WTC11 (cell line): Measurements from ENCODE around the gene WDFY3. TPM values are rescaled to one million over a fixed set of nuclear protein-coding genes. Genes with fewer than 3 reads are reported as not detected.
"Not testable (repeated sequence)": the region's sequence is repeated elsewhere in the genome, so short reads cannot be mapped to it uniquely, and the experiment has no call there.

Experiments used
- ATAC-seq: fragments of 200-7000 bp; cut with Tn5 transposase; 2 replicates; pipeline ENCODE4 v1.10.0; 2021; ENCODE audit warnings: mild to moderate bottlenecking, moderate library complexity
- CTCF ChIA-PET: fragments of 300-600 bp; sonication (Branson Sonifier 250); formaldehyde crosslinking; loops from one replicate; lab custom pipeline; 2021; ENCODE audit warnings: antibody characterized with exemption; lab: Charles Lee
- POLR2A ChIA-PET: fragments of 350-600 bp; sonication (Branson Sonifier 250); formaldehyde crosslinking; loops from one replicate; lab custom pipeline; 2021; ENCODE audit warnings: antibody characterized with exemption; lab: Charles Lee
- DNase-seq: peaks from one replicate; pipeline ENCODE4 v3.0.0; 2021; ENCODE audit warnings: low spot score
- H3K27ac Mint-ChIP-seq: 2 replicates; pipeline ENCODE4 v1.8.0; 2021; ENCODE audit warnings: mixed read lengths
- H3K27me3 Mint-ChIP-seq: 2 replicates; pipeline ENCODE4 v1.8.0; 2021; ENCODE audit warnings: low read depth, mild to moderate bottlenecking, moderate library complexity, mixed read lengths
- H3K36me3 Mint-ChIP-seq: 2 replicates; pipeline ENCODE4 v1.8.0; 2021; ENCODE audit warnings: mixed read lengths
- H3K4me1 Mint-ChIP-seq: 2 replicates; pipeline ENCODE4 v1.8.0; 2022; ENCODE audit warnings: mixed read lengths
- H3K4me3 Mint-ChIP-seq: 2 replicates; pipeline ENCODE4 v1.8.0; 2021; ENCODE audit warnings: mild to moderate bottlenecking, moderate library complexity, mixed read lengths
- H3K9me3 Mint-ChIP-seq: 2 replicates; pipeline ENCODE4 v1.8.0; 2021; ENCODE audit warnings: mixed read lengths
- AFF4 ChIP-seq: sonication (generic); formaldehyde crosslinking; IDR thresholded peaks from 2 replicates; pipeline ENCODE4 v1.8.1; 2023; ENCODE audit warnings: mild to moderate bottlenecking, missing genetic modification reagents, borderline replicate concordance
- ERG ChIP-seq: fragments of 250-450 bp; sonication (Bioruptor Pico); IDR thresholded peaks from 2 replicates; pipeline ENCODE4 v1.8.0; 2021; ENCODE audit warnings: mild to moderate bottlenecking
- FOXP1 ChIP-seq: sonication (generic); formaldehyde crosslinking; IDR thresholded peaks from 2 replicates; pipeline ENCODE4 v1.8.0; 2022; ENCODE audit warnings: missing genetic modification reagents, mild to moderate bottlenecking, moderate library complexity, borderline replicate concordance
- GTF2I ChIP-seq: fragments of 250-450 bp; sonication (Bioruptor Pico); conservative IDR thresholded peaks from 2 replicates; pipeline ENCODE4 v1.4.0; 2021; ENCODE audit warnings: mild to moderate bottlenecking
- MLX ChIP-seq: sonication (generic); formaldehyde crosslinking; IDR thresholded peaks from 2 replicates; pipeline ENCODE4 v1.8.1; 2023; ENCODE audit warnings: mild to moderate bottlenecking, missing genetic modification reagents, moderate library complexity
- NFYB ChIP-seq: sonication (generic); formaldehyde crosslinking; conservative IDR thresholded peaks from 2 replicates; pipeline ENCODE4 v1.8.0; 2022; ENCODE audit warnings: low read depth, missing genetic modification reagents
- RELA ChIP-seq: sonication (generic); formaldehyde crosslinking; IDR thresholded peaks from 2 replicates; pipeline ENCODE4 v1.8.1; 2022; ENCODE audit warnings: missing genetic modification reagents, mild to moderate bottlenecking, borderline replicate concordance
- SP1 ChIP-seq: sonication (generic); formaldehyde crosslinking; conservative IDR thresholded peaks from 2 replicates; pipeline ENCODE4 v1.8.1; 2022; ENCODE audit warnings: missing genetic modification reagents
- TEAD1 ChIP-seq: sonication (generic); formaldehyde crosslinking; IDR thresholded peaks from 2 replicates; pipeline ENCODE4 v1.8.0; 2022; ENCODE audit warnings: mild to moderate bottlenecking, missing genetic modification reagents
- ZBTB43 ChIP-seq: sonication (generic); formaldehyde crosslinking; IDR thresholded peaks from 2 replicates; pipeline ENCODE4 v1.8.1; 2023; ENCODE audit warnings: mild to moderate bottlenecking, missing genetic modification reagents
- ZNF138 ChIP-seq: sonication (generic); formaldehyde crosslinking; conservative IDR thresholded peaks from 2 replicates; pipeline ENCODE4 v1.8.1; 2022; ENCODE audit warnings: mild to moderate bottlenecking, moderate library complexity, missing genetic modification reagents
- ZNF263 ChIP-seq: sonication (generic); formaldehyde crosslinking; IDR thresholded peaks from 2 replicates; pipeline ENCODE4 v1.8.1; 2022; ENCODE audit warnings: low read depth, mild to moderate bottlenecking, moderate library complexity, missing genetic modification reagents
- ZNF423 ChIP-seq: fragments of 250-450 bp; sonication (Bioruptor Pico); IDR thresholded peaks from 2 replicates; pipeline ENCODE4 v2.1.2; 2022; ENCODE audit warnings: mild to moderate bottlenecking, moderate library complexity
- total RNA-seq: library from RNA; stranded (reverse); gene quantifications from 3 replicates; pipeline ENCODE4 v1.2.3, GENCODE V29; 2021
- TF ChIP-seq, protein P1 (sequence below): fragments of 250-450 bp; sonication (Bioruptor Pico); IDR thresholded peaks from 2 replicates; pipeline ENCODE4 v1.9.0; 2021; ENCODE audit warnings: mild to moderate bottlenecking
- TF ChIP-seq, protein P2 (sequence below): fragments of 250-450 bp; sonication (Bioruptor Pico); IDR thresholded peaks from 2 replicates; pipeline ENCODE4 v1.9.0; 2021; ENCODE audit warnings: moderate library complexity, mild to moderate bottlenecking, inconsistent platforms, borderline replicate concordance
- TF ChIP-seq, protein P3 (sequence below): sonication (generic); formaldehyde crosslinking; IDR thresholded peaks from 2 replicates; pipeline ENCODE4 v1.8.1; 2023; ENCODE audit warnings: mild to moderate bottlenecking, missing genetic modification reagents, moderate library complexity

The WDFY3 gene
- total RNA-seq, 1 experiment from 2014 or later = 77.2 TPM

DNA sequence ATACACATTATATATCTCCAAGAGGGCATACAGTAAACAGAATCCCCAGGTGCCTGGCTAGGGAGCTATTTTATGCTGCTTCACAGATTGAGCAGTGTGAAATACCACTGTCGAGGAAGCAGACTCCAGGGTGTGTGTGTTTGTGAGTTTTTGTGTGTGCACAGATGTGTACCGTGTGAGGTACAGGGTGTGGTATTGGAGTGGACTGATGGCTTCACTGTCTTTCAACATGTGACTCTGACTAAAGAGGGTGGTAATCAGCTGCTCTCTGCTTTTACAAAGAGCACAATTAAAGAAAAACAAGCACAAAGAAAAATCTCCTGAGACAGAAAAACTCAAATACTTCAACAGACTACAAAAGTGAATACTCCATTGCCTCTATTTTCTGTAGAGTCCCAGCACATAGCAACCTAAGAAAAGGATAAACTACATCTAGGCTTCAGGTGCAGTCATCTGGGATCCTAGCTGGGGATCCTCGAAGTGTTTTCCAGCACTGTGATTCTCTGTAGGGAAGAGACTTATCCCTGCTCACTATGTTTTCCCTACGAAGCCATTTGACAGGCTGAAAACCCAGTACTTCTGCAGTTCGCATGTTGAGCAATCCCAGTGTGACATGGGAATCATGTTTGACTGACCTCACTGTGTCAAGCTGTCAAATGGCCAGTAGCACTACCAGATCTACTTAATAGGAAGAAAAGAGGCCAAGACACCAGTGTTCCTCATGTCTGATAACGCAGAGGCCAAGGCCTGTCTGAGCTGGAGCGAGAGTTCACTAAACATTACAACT is 283.2 kb downstream of the WDFY3 start:
- Mint-ChIP-seq H3K9me3 (no peaks in the 10 kb centered on the region), H3K4me3 (no peak overlapping the region), H3K27me3 (no peaks in the 10 kb centered on the region), H3K27ac (peak overlapping the region; percentile 22; the same call in 1 of the 2 replicates), H3K4me1 (peaks cover 15% of the 10 kb centered on the region), H3K36me3 (peaks cover 51% of the 10 kb centered on the region)
- no peak for TF ChIP-seq ZBTB43 (CRISPR knock-in tag)
- ChIA-PET POLR2A (no interaction called here), CTCF (no interaction called here)
- DNase-seq (no peak), ATAC-seq (no peak)

- H3K4me3 Mint-ChIP-seq, ATAC-seq, DNase-seq, POLR2A ChIA-PET, H3K9me3 Mint-ChIP-seq, H3K27me3 Mint-ChIP-seq, H3K27ac Mint-ChIP-seq: not testable (repeated sequence)
- CTCF ChIA-PET = interaction anchor here (0.7 kb wide), 1 partner anchor 104 kb away, joined by 3 read pairs; no protein-coding TSS in a partner anchor
- H3K4me1 Mint-ChIP-seq = peaks cover 15% of the 10 kb centered on the region
- H3K36me3 Mint-ChIP-seq = peaks cover 51% of the 10 kb centered on the region
Measured at GRCh38 chr4:84682661-84683060, 283.8 kb downstream of the WDFY3 start.

GRCh38 chr4:84681486-84682274 is 284.8 kb downstream of the WDFY3 start:
- peak; percentile 36 for ATAC-seq
- Mint-ChIP-seq H3K4me1 (peaks cover 15% of the 10 kb centered on the region), H3K27me3 (no peaks in the 10 kb centered on the region), H3K27ac (peak overlapping the region; percentile 38; the same call in 1 of the 2 replicates), H3K9me3 (no peaks in the 10 kb centered on the region), H3K4me3 (no peak overlapping the region), H3K36me3 (peaks cover 60% of the 10 kb centered on the region)
- no peak for TF ChIP-seq MLX (CRISPR knock-in tag)
- no peak for TF ChIP-seq ZNF423 (CRISPR knock-in tag)
- no peak for TF ChIP-seq RELA
- no peak for TF ChIP-seq FOXP1 (CRISPR knock-in tag)
- no peak for TF ChIP-seq ZNF263
- no peak for TF ChIP-seq GTF2I (CRISPR knock-in tag)
- TF ChIP-seq ZNF138 (CRISPR knock-in tag) = no peak
- no peak for DNase-seq
- ChIA-PET CTCF (interaction anchor here (0.7 to 1.4 kb wide), 2 partner anchors 103 kb away, joined by 3 to 4 read pairs; no protein-coding TSS in a partner anchor), POLR2A (no interaction called here)

DNA sequence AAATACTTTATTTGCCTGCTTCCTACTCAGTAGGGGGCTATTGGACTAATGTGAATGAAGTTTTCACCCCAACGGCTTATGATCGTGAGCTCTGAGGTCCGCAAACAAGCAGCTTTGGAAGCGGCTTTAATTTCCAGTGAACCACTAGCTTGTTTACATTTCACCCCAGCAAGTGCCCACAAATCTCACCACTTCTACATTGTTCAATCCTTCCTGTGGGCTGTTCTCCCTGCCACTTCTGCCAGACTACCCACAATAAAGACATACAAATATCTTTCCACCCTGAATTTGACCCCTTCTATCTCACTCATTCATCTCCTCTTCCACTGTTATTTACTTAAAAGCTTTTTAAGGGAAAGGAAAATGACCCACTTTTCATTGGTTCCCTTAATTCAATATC is 285.5 kb downstream of the WDFY3 start:
- Mint-ChIP-seq H3K4me1 (peaks cover 15% of the 10 kb centered on the region), H3K27me3 (no peaks in the 10 kb centered on the region), H3K4me3 (no peak overlapping the region), H3K36me3 (peaks cover 57% of the 10 kb centered on the region), H3K9me3 (no peaks in the 10 kb centered on the region), H3K27ac (no peak overlapping the region)
- no peak for ATAC-seq
- ChIA-PET CTCF (interaction anchor here (1.4 kb wide), 1 partner anchor 102 kb away, joined by 4 read pairs; no protein-coding TSS in a partner anchor), POLR2A (no interaction called here)
- no peak for DNase-seq
- TF ChIP-seq SP1 (CRISPR knock-in tag) = no peak
- TF ChIP-seq AFF4 = no peak
- TF ChIP-seq, protein P1, sequence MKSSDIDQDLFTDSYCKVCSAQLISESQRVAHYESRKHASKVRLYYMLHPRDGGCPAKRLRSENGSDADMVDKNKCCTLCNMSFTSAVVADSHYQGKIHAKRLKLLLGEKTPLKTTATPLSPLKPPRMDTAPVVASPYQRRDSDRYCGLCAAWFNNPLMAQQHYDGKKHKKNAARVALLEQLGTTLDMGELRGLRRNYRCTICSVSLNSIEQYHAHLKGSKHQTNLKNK (CRISPR knock-in tag) = no peak
- TF ChIP-seq, protein P2, sequence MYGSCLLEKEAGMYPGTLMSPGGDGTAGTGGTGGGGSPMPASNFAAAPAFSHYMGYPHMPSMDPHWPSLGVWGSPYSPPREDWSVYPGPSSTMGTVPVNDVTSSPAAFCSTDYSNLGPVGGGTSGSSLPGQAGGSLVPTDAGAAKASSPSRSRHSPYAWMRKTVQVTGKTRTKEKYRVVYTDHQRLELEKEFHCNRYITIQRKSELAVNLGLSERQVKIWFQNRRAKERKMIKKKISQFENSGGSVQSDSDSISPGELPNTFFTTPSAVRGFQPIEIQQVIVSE = no peak
- no peak for TF ChIP-seq FOXP1 (CRISPR knock-in tag)
- no peak for TF ChIP-seq TEAD1 (CRISPR knock-in tag)
- no peak for TF ChIP-seq ERG (CRISPR knock-in tag)
- TF ChIP-seq, protein P3, sequence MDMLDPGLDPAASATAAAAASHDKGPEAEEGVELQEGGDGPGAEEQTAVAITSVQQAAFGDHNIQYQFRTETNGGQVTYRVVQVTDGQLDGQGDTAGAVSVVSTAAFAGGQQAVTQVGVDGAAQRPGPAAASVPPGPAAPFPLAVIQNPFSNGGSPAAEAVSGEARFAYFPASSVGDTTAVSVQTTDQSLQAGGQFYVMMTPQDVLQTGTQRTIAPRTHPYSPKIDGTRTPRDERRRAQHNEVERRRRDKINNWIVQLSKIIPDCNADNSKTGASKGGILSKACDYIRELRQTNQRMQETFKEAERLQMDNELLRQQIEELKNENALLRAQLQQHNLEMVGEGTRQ (CRISPR knock-in tag) = no peak
- TF ChIP-seq NFYB (CRISPR knock-in tag) = no peak
